ENCODE measurements around the gene TMEM254. TPM values are rescaled to one million over a fixed set of nuclear protein-coding genes. Genes with fewer than 3 reads are reported as not detected.
"Not testable (repeated sequence)": the region's sequence is repeated elsewhere in the genome, so short reads cannot be mapped to it uniquely, and the experiment has no call there.

TMEM254 gene
- total RNA-seq, 1 experiment from 2014 or later: 36.9 TPM

DNA sequence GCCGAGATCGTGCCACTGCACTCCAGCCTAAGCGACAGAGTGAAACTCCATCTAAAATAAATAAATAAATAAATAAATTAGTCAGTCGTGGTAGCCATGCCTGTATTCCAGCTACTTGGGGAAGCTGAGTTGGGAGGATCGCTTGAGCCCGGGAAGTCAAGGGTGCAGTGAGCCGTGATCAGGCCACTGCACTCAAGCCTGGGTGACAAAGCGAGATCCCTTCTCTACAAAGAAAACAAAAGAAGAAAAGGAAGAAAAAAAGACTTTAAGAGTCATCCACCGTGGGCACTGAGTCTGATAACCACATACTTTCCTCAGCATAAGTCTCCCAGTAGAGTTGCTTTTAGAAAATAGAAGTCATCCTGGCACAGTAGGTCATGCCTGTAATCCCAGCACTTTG, 2.6 kb downstream of the TMEM254 start:
- H3K4me1 ChIP-seq (ENCODE audit: low read length): peaks cover 15% of the 10 kb centered on the region
- no peaks in the 10 kb centered on the region for H3K9me2 ChIP-seq (replicated peaks; ENCODE audit: insufficient read depth, low read length)
- no peak overlapping the region for H3K27ac ChIP-seq (ENCODE audit: low read length)
- H3K79me2 ChIP-seq (ENCODE audit: low read length): peaks cover 13% of the 10 kb centered on the region
- no peak overlapping the region for H3K9ac ChIP-seq (ENCODE audit: low read length)
- no peaks in the 10 kb centered on the region for H4K20me1 ChIP-seq (ENCODE audit: insufficient read depth, low read depth, low read length)
- no peak for DNase-seq
- H2AFZ ChIP-seq (ENCODE audit: low read length): no peak overlapping the region
- no peak overlapping the region for H3K4me2 ChIP-seq (ENCODE audit: low read depth, low read length, poor library complexity, severe bottlenecking)
- no peaks in the 10 kb centered on the region for H3K9me3 ChIP-seq (ENCODE audit: low read length)
- H3K36me3 ChIP-seq (ENCODE audit: insufficient read depth, low read length): no peaks in the 10 kb centered on the region
- H3K4me3 ChIP-seq (ENCODE audit: low read length): no peak overlapping the region
- no peaks in the 10 kb centered on the region for H3K27me3 ChIP-seq (ENCODE audit: low read length)

DNA sequence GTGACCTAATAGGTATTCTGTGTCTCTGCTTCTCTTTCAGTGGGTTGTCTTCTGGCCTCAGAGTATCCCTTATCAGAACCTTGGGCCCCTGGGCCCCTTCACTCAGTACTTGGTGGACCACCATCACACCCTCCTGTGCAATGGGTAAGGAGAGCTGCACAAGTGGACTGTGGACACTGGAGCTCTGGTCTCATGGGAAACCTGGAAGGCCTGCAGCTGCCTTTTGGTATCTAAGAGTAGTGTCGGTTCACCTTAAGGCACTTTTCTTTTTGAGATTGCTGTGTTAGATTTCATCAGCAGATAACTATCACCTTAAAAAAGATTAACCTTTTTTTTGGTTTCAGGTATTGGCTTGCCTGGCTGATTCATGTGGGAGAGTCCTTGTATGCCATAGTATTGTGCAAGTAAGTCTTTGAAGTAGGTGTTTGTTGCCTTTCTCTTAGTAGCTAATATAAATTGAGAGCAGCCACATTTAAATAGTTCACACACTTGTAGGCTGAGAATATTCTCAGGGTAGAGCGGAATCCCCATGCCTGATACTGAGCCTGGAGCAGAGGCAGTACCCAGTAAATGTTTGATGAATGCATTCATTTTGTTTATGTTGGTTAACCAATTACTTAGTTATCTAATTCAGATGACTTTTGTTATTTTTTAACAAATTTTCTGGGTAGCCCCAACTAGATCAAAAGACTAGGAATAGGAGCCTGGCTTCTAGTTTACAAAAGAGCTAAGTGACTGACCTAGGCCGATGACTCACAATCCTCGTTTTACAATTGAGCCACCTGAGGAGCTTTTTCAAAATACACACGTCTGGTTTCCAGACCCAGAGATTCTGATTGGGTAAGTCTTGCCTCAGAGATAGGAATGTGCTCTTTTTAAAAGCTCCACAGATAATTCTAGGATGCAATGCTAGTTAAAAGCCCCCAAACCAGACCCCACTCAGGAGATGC, 3.6 kb downstream of the TMEM254 start:
- Histone ChIP-seq H3K4me1 (ENCODE audit: low read length) (peaks cover 15% of the 10 kb centered on the region), H3K4me3 (ENCODE audit: low read length) (no peak overlapping the region), H4K20me1 (ENCODE audit: insufficient read depth, low read depth, low read length) (no peaks in the 10 kb centered on the region), H3K9me2 (replicated peaks; ENCODE audit: insufficient read depth, low read length) (no peaks in the 10 kb centered on the region), H3K27ac (ENCODE audit: low read length) (no peak overlapping the region), H3K9ac (ENCODE audit: low read length) (no peak overlapping the region), H3K9me3 (ENCODE audit: low read length) (no peaks in the 10 kb centered on the region), H3K27me3 (ENCODE audit: low read length) (no peaks in the 10 kb centered on the region), H2AFZ (ENCODE audit: low read length) (no peak overlapping the region), H3K79me2 (ENCODE audit: low read length) (peaks cover 13% of the 10 kb centered on the region), H3K36me3 (ENCODE audit: insufficient read depth, low read length) (no peaks in the 10 kb centered on the region), H3K4me2 (ENCODE audit: low read depth, low read length, poor library complexity, severe bottlenecking) (no peak overlapping the region)
- no peak for DNase-seq

DNA sequence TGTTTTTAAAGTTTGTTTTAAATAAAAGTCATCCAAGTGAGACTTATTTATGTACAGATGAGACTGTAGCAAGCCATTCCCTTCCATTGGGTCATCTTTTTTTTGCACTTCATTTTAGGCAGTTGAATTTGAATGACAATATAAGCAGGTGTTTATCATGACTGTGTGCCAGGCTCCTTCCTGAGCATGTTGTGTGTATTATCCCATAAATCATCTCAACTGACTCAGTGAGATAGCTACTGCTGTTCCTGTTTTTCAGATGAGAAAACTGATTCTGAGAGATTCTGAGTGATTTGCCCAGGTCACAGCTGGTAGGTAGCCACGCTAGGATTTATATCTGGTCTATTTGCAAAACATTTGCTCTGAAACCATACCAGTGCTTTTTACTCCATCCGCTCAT, 11.7 kb downstream of the TMEM254 start:
- Histone ChIP-seq H3K4me1 (ENCODE audit: low read length) (no peaks in the 10 kb centered on the region), H3K79me2 (ENCODE audit: low read length) (no peaks in the 10 kb centered on the region), H2AFZ (ENCODE audit: low read length) (no peak overlapping the region), H3K9ac (ENCODE audit: low read length) (no peak overlapping the region), H3K4me2 (ENCODE audit: low read depth, low read length, poor library complexity, severe bottlenecking) (no peak overlapping the region), H3K9me2 (replicated peaks; ENCODE audit: insufficient read depth, low read length) (no peaks in the 10 kb centered on the region), H4K20me1 (ENCODE audit: insufficient read depth, low read depth, low read length) (no peaks in the 10 kb centered on the region), H3K27ac (ENCODE audit: low read length) (no peak overlapping the region), H3K36me3 (ENCODE audit: insufficient read depth, low read length) (no peaks in the 10 kb centered on the region), H3K4me3 (ENCODE audit: low read length) (no peak overlapping the region), H3K27me3 (ENCODE audit: low read length) (no peaks in the 10 kb centered on the region), H3K9me3 (ENCODE audit: low read length) (no peaks in the 10 kb centered on the region)
- no peak for DNase-seq

DNA sequence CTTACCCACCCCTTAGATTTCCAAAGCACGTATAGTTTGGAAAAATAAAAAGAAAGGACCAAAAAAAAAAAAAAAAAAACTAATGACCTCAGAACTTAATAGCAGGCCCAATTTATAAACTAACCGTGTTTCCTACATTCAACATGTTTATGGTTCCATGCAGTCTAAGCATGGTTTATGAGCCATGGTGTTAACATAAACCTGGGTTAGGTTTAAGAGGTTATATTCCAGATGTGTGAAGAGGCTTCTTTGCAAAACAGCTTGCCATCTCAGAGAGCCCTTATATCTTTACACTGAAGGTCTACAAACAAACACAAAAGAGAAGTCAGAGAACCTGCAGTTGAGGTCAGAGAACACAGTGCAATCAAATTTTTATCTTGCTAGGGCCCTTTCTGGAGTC, 15.8 kb downstream of the TMEM254 start:
- Histone ChIP-seq H3K36me3 (ENCODE audit: insufficient read depth, low read length) (no peaks in the 10 kb centered on the region), H3K4me1 (ENCODE audit: low read length) (no peaks in the 10 kb centered on the region), H2AFZ (ENCODE audit: low read length) (no peak overlapping the region), H3K9ac (ENCODE audit: low read length) (no peak overlapping the region), H3K79me2 (ENCODE audit: low read length) (no peaks in the 10 kb centered on the region), H3K27ac (ENCODE audit: low read length) (no peak overlapping the region), H3K9me3 (ENCODE audit: low read length) (no peaks in the 10 kb centered on the region), H4K20me1 (ENCODE audit: insufficient read depth, low read depth, low read length) (no peaks in the 10 kb centered on the region), H3K4me3 (ENCODE audit: low read length) (no peak overlapping the region), H3K9me2 (replicated peaks; ENCODE audit: insufficient read depth, low read length) (no peaks in the 10 kb centered on the region), H3K27me3 (ENCODE audit: low read length) (no peaks in the 10 kb centered on the region), H3K4me2 (ENCODE audit: low read depth, low read length, poor library complexity, severe bottlenecking) (no peak overlapping the region)
- DNase-seq: no peak

DNA sequence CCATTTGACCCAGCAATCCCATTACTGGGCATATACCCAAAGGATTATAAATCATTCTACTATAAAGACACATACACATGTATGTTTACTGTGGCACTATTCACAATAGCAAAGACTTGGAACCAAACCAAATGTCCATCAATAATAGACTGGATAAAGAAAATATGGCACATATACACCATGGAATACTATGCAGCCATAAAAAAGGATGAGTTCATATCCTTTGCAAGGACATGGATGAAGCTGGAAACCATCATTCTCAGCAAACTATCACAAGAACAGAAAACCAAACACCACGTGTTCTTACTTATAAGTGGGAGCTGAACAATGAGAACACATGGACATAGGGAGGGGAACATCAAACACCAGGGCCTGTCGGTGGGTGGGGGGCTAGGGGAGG, 19.8 kb downstream of the TMEM254 start:
- H3K4me3 ChIP-seq (ENCODE audit: low read length); H3K9me2 ChIP-seq (replicated peaks; ENCODE audit: insufficient read depth, low read length); DNase-seq; H3K9me3 ChIP-seq (ENCODE audit: low read length); H3K4me2 ChIP-seq (ENCODE audit: low read depth, low read length, poor library complexity, severe bottlenecking); H3K4me1 ChIP-seq (ENCODE audit: low read length); H2AFZ ChIP-seq (ENCODE audit: low read length); H4K20me1 ChIP-seq (ENCODE audit: insufficient read depth, low read depth, low read length); H3K36me3 ChIP-seq (ENCODE audit: insufficient read depth, low read length); H3K9ac ChIP-seq (ENCODE audit: low read length); H3K27me3 ChIP-seq (ENCODE audit: low read length); H3K79me2 ChIP-seq (ENCODE audit: low read length); H3K27ac ChIP-seq (ENCODE audit: low read length): not testable (repeated sequence)

GRCh38 chr10:80099295-80099694, 20.8 kb downstream of the TMEM254 start:
- not testable (repeated sequence) for H4K20me1 ChIP-seq (ENCODE audit: insufficient read depth, low read depth, low read length); H3K9ac ChIP-seq (ENCODE audit: low read length); H3K27ac ChIP-seq (ENCODE audit: low read length); H2AFZ ChIP-seq (ENCODE audit: low read length); H3K4me3 ChIP-seq (ENCODE audit: low read length); H3K27me3 ChIP-seq (ENCODE audit: low read length); H3K9me2 ChIP-seq (replicated peaks; ENCODE audit: insufficient read depth, low read length); DNase-seq; H3K4me1 ChIP-seq (ENCODE audit: low read length); H3K36me3 ChIP-seq (ENCODE audit: insufficient read depth, low read length); H3K4me2 ChIP-seq (ENCODE audit: low read depth, low read length, poor library complexity, severe bottlenecking); H3K9me3 ChIP-seq (ENCODE audit: low read length); H3K79me2 ChIP-seq (ENCODE audit: low read length)

DNA sequence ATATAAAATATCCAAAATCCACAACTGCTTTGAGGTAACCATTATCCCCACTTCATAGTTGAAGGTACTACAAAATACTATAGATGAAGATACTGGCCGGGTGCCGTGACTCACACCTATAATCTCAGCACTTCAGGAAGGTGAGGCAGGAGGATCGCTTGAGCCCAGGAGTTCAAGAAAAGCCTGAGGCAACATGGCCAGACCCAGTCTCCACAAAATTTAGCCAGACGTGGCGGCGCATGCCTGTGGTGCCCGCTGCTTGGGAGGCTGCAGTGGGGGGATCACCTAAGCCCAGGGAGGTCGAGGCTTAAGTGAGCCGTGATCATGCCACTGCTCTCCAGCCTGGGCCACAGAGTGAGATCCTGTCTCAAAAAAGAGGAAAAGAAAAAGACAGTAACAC, 21.7 kb downstream of the TMEM254 start:
- Histone ChIP-seq H2AFZ (ENCODE audit: low read length) (no peak overlapping the region), H3K27ac (ENCODE audit: low read length) (no peak overlapping the region), H3K36me3 (ENCODE audit: insufficient read depth, low read length) (no peaks in the 10 kb centered on the region), H3K9ac (ENCODE audit: low read length) (no peak overlapping the region), H3K4me2 (ENCODE audit: low read depth, low read length, poor library complexity, severe bottlenecking) (no peak overlapping the region), H3K9me2 (replicated peaks; ENCODE audit: insufficient read depth, low read length) (no peaks in the 10 kb centered on the region), H3K4me3 (ENCODE audit: low read length) (no peak overlapping the region), H3K27me3 (ENCODE audit: low read length) (no peaks in the 10 kb centered on the region), H3K79me2 (ENCODE audit: low read length) (no peaks in the 10 kb centered on the region), H3K9me3 (ENCODE audit: low read length) (no peaks in the 10 kb centered on the region), H4K20me1 (ENCODE audit: insufficient read depth, low read depth, low read length) (no peaks in the 10 kb centered on the region), H3K4me1 (ENCODE audit: low read length) (peaks cover 7% of the 10 kb centered on the region)
- no peak for DNase-seq

- Histone ChIP-seq H3K9me3 (ENCODE audit: low read length) (no peaks in the 10 kb centered on the region), H2AFZ (ENCODE audit: low read length) (no peak overlapping the region), H3K9ac (ENCODE audit: low read length) (no peak overlapping the region), H3K27me3 (ENCODE audit: low read length) (no peaks in the 10 kb centered on the region), H3K4me3 (ENCODE audit: low read length) (no peak overlapping the region), H4K20me1 (ENCODE audit: insufficient read depth, low read depth, low read length) (no peaks in the 10 kb centered on the region), H3K79me2 (ENCODE audit: low read length) (no peaks in the 10 kb centered on the region), H3K4me2 (ENCODE audit: low read depth, low read length, poor library complexity, severe bottlenecking) (no peak overlapping the region), H3K9me2 (replicated peaks; ENCODE audit: insufficient read depth, low read length) (no peaks in the 10 kb centered on the region), H3K27ac (ENCODE audit: low read length) (no peak overlapping the region), H3K4me1 (ENCODE audit: low read length) (peaks cover 7% of the 10 kb centered on the region), H3K36me3 (ENCODE audit: insufficient read depth, low read length) (no peaks in the 10 kb centered on the region)
- no peak for DNase-seq
Observed at GRCh38 chr10:80100861-80101695, 22.6 kb downstream of the TMEM254 start.

Measured in Karpas-422 (cell line).